IMR-90 (cell line): Measurements from ENCODE around the gene PTPN13. TPM values are rescaled to one million over a fixed set of nuclear protein-coding genes. Genes with fewer than 3 reads are reported as not detected.

Experiments
- ATAC-seq: fragments of 200-7000 bp; cut with Tn5 transposase; 2 replicates; pipeline ENCODE4 v1.9.1; 2020; ENCODE audit warnings: low read depth, mild to moderate bottlenecking, moderate library complexity
- BruUV-seq: library from RNA; stranded (reverse); fragments of 400-500 nt; replicated peaks from 2 replicates; lab custom pipeline; 2021; lab: Mats Ljungman, UMichigan
- CTCF ChIA-PET: fragments of 300-600 bp; formaldehyde crosslinking; extraction: SDS; loops from one replicate; lab custom pipeline; 2021; ENCODE audit warnings: antibody characterized with exemption; lab: Yijun Ruan, JAX
- POLR2A ChIA-PET: fragments of 300-600 bp; sonication (Branson Sonifier 250); formaldehyde crosslinking; loops from one replicate; lab custom pipeline; 2022; ENCODE audit warnings: antibody characterized with exemption; ENCODE audit not compliant: unreplicated experiment; lab: Charles Lee
- DNase-seq: peaks from one replicate; pipeline ENCODE4 v3.0.0; 2013
- H2AFZ ChIP-seq: replicated peaks from 2 replicates; pipeline ENCODE3; 2013; ENCODE audit warnings: low read length, mild to moderate bottlenecking; ENCODE audit not compliant: poor library complexity
- H2AK5ac ChIP-seq: 2 replicates; pipeline ENCODE4 v1.6.1; 2013; ENCODE audit warnings: low read depth, low read length, inconsistent platforms
- H2AK9ac ChIP-seq: replicated peaks from 2 replicates; pipeline ENCODE3; 2013; ENCODE audit warnings: mild to moderate bottlenecking, low read depth, low read length, moderate library complexity; ENCODE audit not compliant: poor library complexity
- H2BK120ac ChIP-seq: 2 replicates; pipeline ENCODE4 v1.6.1; 2013; ENCODE audit warnings: low read depth, low read length, inconsistent platforms
- H2BK15ac ChIP-seq: 3 replicates; pipeline ENCODE4 v1.6.1; 2013; ENCODE audit warnings: low read depth, low read length, inconsistent platforms
- H2BK20ac ChIP-seq: 2 replicates; pipeline ENCODE4 v1.6.1; 2013; ENCODE audit warnings: low read depth, mild to moderate bottlenecking, inconsistent platforms, low read length, moderate library complexity
- H2BK5ac ChIP-seq: 2 replicates; pipeline ENCODE4 v1.6.1; 2013; ENCODE audit warnings: mild to moderate bottlenecking, low read depth, low read length, inconsistent platforms; ENCODE audit not compliant: poor library complexity, severe bottlenecking
- H3K14ac ChIP-seq: replicated peaks from 2 replicates; pipeline ENCODE4 v1.6.1; 2013; ENCODE audit warnings: low read depth, low read length, inconsistent platforms
- H3K18ac ChIP-seq: 2 replicates; pipeline ENCODE4 v1.6.1; 2013; ENCODE audit warnings: low read depth, low read length, control low read depth
- H3K23ac ChIP-seq: 2 replicates; pipeline ENCODE4 v1.6.1; 2013; ENCODE audit warnings: low read depth, low read length, inconsistent platforms
- H3K27ac ChIP-seq: 2 replicates; pipeline ENCODE4 v1.5.1; 2013; ENCODE audit warnings: mild to moderate bottlenecking, control low read depth, low read length; ENCODE audit not compliant: insufficient read depth
- H3K27me3 ChIP-seq: 2 replicates; pipeline ENCODE4 v1.6.1; 2013; ENCODE audit warnings: low read length; ENCODE audit not compliant: control insufficient read depth, insufficient read depth
- H3K36me3 ChIP-seq: 2 replicates; pipeline ENCODE4 v1.6.1; 2013; ENCODE audit warnings: low read length, mixed read lengths; ENCODE audit not compliant: control insufficient read depth, insufficient read depth
- H3K4ac ChIP-seq: 2 replicates; pipeline ENCODE4 v1.6.1; 2013; ENCODE audit warnings: low read depth, low read length, inconsistent platforms
- H3K4me1 ChIP-seq: 2 replicates; pipeline ENCODE4 v1.6.1; 2013; ENCODE audit warnings: low read length, mixed read lengths; ENCODE audit not compliant: control insufficient read depth, insufficient read depth
- H3K4me2 ChIP-seq: 2 replicates; pipeline ENCODE4 v1.6.1; 2013; ENCODE audit warnings: low read depth, mild to moderate bottlenecking, control low read depth, low read length, moderate library complexity
- H3K4me3 ChIP-seq: 2 replicates; pipeline ENCODE4 v1.5.1; 2013; ENCODE audit warnings: low read depth, mild to moderate bottlenecking, control low read depth, low read length, moderate library complexity; ENCODE audit not compliant: insufficient read depth
- H3K56ac ChIP-seq: 2 replicates; pipeline ENCODE4 v1.6.1; 2013; ENCODE audit warnings: low read length, inconsistent platforms; ENCODE audit not compliant: insufficient read depth; ENCODE audit errors: extremely low read depth
- H3K79me1 ChIP-seq, 2 experiments: 2 replicates each; pipeline ENCODE4 v1.6.1; 2013; ENCODE audit warnings: low read length in 2 of 2, inconsistent platforms in 1 of 2, low read depth in 1 of 2
- H3K9ac ChIP-seq: 2 replicates; pipeline ENCODE4 v1.6.1; 2013; ENCODE audit warnings: low read depth, low read length, control low read depth
- H3K9me1 ChIP-seq: 2 replicates; pipeline ENCODE4 v1.6.1; 2013; ENCODE audit warnings: low read length, inconsistent platforms; ENCODE audit not compliant: insufficient read depth
- H3K9me3 ChIP-seq: 2 replicates; pipeline ENCODE4 v1.6.1; 2013; ENCODE audit warnings: low read length; ENCODE audit not compliant: control insufficient read depth, insufficient read depth
- H4K20me1 ChIP-seq: 2 replicates; pipeline ENCODE4 v1.6.1; 2013; ENCODE audit warnings: low read length, inconsistent platforms; ENCODE audit not compliant: insufficient read depth
- H4K5ac ChIP-seq: 2 replicates; pipeline ENCODE4 v1.6.1; 2013; ENCODE audit warnings: mild to moderate bottlenecking, low read depth, low read length, control low read depth
- H4K8ac ChIP-seq, 2 experiments: 2 replicates each; pipeline ENCODE4 v1.6.1; 2013; ENCODE audit warnings: low read depth in 2 of 2, low read length in 2 of 2, control low read depth in 1 of 2, inconsistent platforms in 1 of 2
- H4K91ac ChIP-seq: 2 replicates; pipeline ENCODE4 v1.6.1; 2013; ENCODE audit warnings: low read depth, low read length, inconsistent platforms; ENCODE audit not compliant: insufficient read depth
- POLR2A ChIP-seq: IDR thresholded peaks from 2 replicates; pipeline ENCODE4 v1.6.1; 2012; ENCODE audit warnings: mild to moderate bottlenecking, low read depth, low read length
- USF2 ChIP-seq: fragments of 150-350 bp; IDR thresholded peaks from 2 replicates; pipeline ENCODE4 v1.6.1; 2017; ENCODE audit warnings: mild to moderate bottlenecking, antibody characterized with exemption, low read length, low read depth
- WGBS, 2 experiments: methylation state at CpG; one replicate each; pipeline versions ENCODE4 v1.1.5 to v1.1.7; 2013; ENCODE audit warnings: missing lambda C conversion rate in 2 of 2; ENCODE audit not compliant: insufficient read length in 1 of 2; ENCODE audit errors: extremely low coverage in 2 of 2; 5-methylcytosine and 5-hydroxymethylcytosine counted together
- dilution Hi-C: fragments of 300-500 bp; cut with HindIII; formaldehyde crosslinking; loops from one replicate; pipeline ENCODE4 v1.14.3; 2018; ENCODE audit warnings: low sequenced_read_pairs; ENCODE audit not compliant: unreplicated experiment
- in situ Hi-C: fragments of 300-500 bp; cut with MboI; formaldehyde crosslinking; loops from 3 replicates; pipeline ENCODE4 v1.14.3; 2019; ENCODE audit warnings: low sequenced_read_pairs, inconsistent platforms, mixed read lengths
- intact Hi-C: fragments of 100-400 bp; cut with micrococcal nuclease; formaldehyde crosslinking; loops from 2 replicates; pipeline ENCODE4 v1.10.0; 2022
- polyA plus RNA-seq, 3 experiments: library from polyadenylated mRNA; depleted of rRNA; stranded (reverse); fragments of >200 nt; gene quantifications; 2 replicates each; pipeline ENCODE4 v1.2.3, GENCODE V29; 2012; ENCODE audit warnings: low replicate concordance in 1 of 3
- total RNA-seq: library from RNA; depleted of rRNA; stranded (reverse); fragments of >200 nt; gene quantifications from 2 replicates; pipeline ENCODE4 v1.2.3, GENCODE V29; 2012

PTPN13 gene
- total and polyA plus RNA-seq, 2 of the 4 experiments (the other 2 are of a cell fraction) = 7.7 to 29.0 TPM

GRCh38 chr4:86737244-86737643, 143.1 kb downstream of the PTPN13 start:
- Histone ChIP-seq H3K36me3 (peaks cover 8% of the 10 kb centered on the region; the same call in 1 of the 2 replicates), H2AK5ac (no peak overlapping the region), H3K18ac (no peak overlapping the region), H2BK15ac (no peak overlapping the region), H3K27me3 (no peaks in the 10 kb centered on the region), H3K4me3 (no peak overlapping the region), H2BK20ac (no peak overlapping the region), H2BK5ac (no peak overlapping the region), H3K9ac (no peak overlapping the region), H4K91ac (no peak overlapping the region), H3K23ac (no peak overlapping the region), H3K9me3 (no peaks in the 10 kb centered on the region; the same call in 1 of the 2 replicates), H2AFZ (no peak overlapping the region), H3K27ac (no peak overlapping the region), H3K79me1 (no peaks in the 10 kb centered on the region), H3K4me2 (no peak overlapping the region), H3K14ac (no peak overlapping the region), H2AK9ac (no peak overlapping the region), H2BK120ac (no peak overlapping the region), H3K56ac (no peak overlapping the region), H4K20me1 (no peaks in the 10 kb centered on the region), H3K4me1 (no peaks in the 10 kb centered on the region), H3K4ac (no peak overlapping the region), H3K9me1 (no peaks in the 10 kb centered on the region), H4K5ac (no peak overlapping the region), H4K8ac (no peak overlapping the region)
- dilution Hi-C loops = no loop called here
- POLR2A ChIA-PET = interaction anchor here (0.6 kb wide), 1 partner anchor 155 kb away, joined by 3 read pairs; the partner anchor contains the start of gene C4orf36
- CTCF ChIA-PET = no interaction called here
- intact Hi-C loops = no loop called here
- in situ Hi-C loops = no loop called here
- no CpG with 5 or more reads among the region's 1 CpG for WGBS, 2 experiments
- TF ChIP-seq POLR2A (no peak), USF2 (no peak)
- no peak for DNase-seq
- no TSS peak for BruUV-seq
- ATAC-seq = no peak
